Stimulated activated effector memory CD8-positive, alpha-beta T cell treated with anti-CD3 and anti-CD28 coated beads, Interleukin-12 subunit alpha, Interleukin-12 subunit beta, amount 100 ng/mL, for 72 hours (primary cell): ENCODE data around the gene GABRB1.

ENCODE experiments used
- ATAC-seq: fragments of 150-1000 bp; cut with Tn5 transposase; 2 replicates; pipeline ENCODE4 v1.10.0; 2021
- DNase-seq, 2 donors: peaks; one replicate each; pipeline ENCODE4 v3.0.0; 2021 to 2022; ENCODE audit warnings: low spot score in 2 of 2
- H3K27ac Mint-ChIP-seq: one replicate; pipeline ENCODE4 v1.8.0; 2022; ENCODE audit warnings: mild to moderate bottlenecking, mixed read lengths
- H3K36me3 Mint-ChIP-seq: one replicate; pipeline ENCODE4 v1.8.0; 2022; ENCODE audit warnings: mild to moderate bottlenecking, mixed read lengths
- H3K4me1 Mint-ChIP-seq: one replicate; pipeline ENCODE4 v1.8.0; 2022; ENCODE audit warnings: mixed read lengths
- H3K4me3 Mint-ChIP-seq: one replicate; pipeline ENCODE4 v1.8.0; 2022; ENCODE audit warnings: mild to moderate bottlenecking, mixed read lengths
- H3K9me3 Mint-ChIP-seq: one replicate; pipeline ENCODE4 v1.8.0; 2022; ENCODE audit warnings: mixed read lengths

GABRB1 gene

GRCh38 chr4:47031011-47031678 lies at the start of gene GABRB1:
GABRB1 (plus strand) TSS chr4:47031567.
- H3K4me3 Mint-ChIP-seq: peak within 1 kb of the TSS; percentile 57
- peak; percentile 7 to 54 for DNase-seq
- H3K27ac Mint-ChIP-seq: no peak within 1 kb of the TSS
- peak; percentile 23 for ATAC-seq
- H3K9me3 Mint-ChIP-seq: no peaks in the 10 kb centered on the region
- no peaks in the 10 kb centered on the region for H3K36me3 Mint-ChIP-seq
- H3K4me1 Mint-ChIP-seq: peaks cover 21% of the 10 kb centered on the region

DNA sequence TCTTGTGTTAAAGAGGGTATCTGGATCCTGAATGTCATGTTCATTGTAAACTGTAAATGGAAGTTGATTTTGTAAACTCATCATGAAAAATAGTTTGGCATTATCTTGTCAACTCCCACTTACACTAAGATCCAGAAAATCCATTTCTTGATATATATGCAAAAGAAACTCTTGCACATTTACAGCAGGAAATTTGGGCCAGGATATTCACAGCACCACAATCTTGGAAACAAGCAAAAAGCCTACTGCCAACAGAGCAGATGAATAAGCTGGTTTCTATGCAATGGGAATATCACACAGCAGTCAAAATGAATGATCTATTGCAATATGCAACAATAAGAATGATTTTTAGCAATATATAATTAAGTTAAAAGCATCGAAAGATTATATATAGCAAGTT lies 46.6 kb upstream of the GABRB1 start:
- H3K4me3 Mint-ChIP-seq: no peak overlapping the region
- no peak for ATAC-seq
- no peaks in the 10 kb centered on the region for H3K9me3 Mint-ChIP-seq
- no peak overlapping the region for H3K27ac Mint-ChIP-seq
- no peaks in the 10 kb centered on the region for H3K36me3 Mint-ChIP-seq
- no peaks in the 10 kb centered on the region for H3K4me1 Mint-ChIP-seq
- no peak for DNase-seq

GRCh38 chr4:46986922-46987638 lies 44.3 kb upstream of the GABRB1 start:
- Mint-ChIP-seq H3K4me3 (no peak overlapping the region), H3K36me3 (no peaks in the 10 kb centered on the region), H3K4me1 (peaks cover under 1% of the 10 kb centered on the region), H3K27ac (no peak overlapping the region), H3K9me3 (no peaks in the 10 kb centered on the region)
- no peak for DNase-seq
- no peak for ATAC-seq

DNA sequence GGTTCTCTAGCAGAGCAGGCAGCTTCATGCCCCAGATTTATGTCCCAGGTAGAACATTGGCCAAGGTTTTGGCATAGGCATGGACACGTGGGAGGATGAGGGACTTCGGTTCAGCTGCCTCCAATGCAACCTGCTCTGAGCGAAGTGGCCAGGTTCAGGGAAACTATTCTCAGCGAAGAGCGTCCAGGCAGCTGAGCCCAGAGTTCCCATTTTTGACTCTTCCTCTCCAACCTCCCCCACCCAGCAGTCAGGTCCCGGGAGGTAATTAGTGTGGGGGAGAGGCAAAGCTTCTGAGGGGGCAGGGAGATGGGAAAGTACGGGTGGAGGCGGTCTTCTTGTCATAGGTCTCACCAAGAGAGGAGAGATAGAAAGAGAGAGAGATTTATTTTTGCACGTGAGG lies 39.0 kb upstream of the GABRB1 start:
- Mint-ChIP-seq H3K27ac (no peak overlapping the region), H3K9me3 (no peaks in the 10 kb centered on the region), H3K4me1 (peaks cover 24% of the 10 kb centered on the region), H3K36me3 (peaks cover 5% of the 10 kb centered on the region), H3K4me3 (peak overlapping the region; percentile 46)
- DNase-seq (no peak), ATAC-seq (no peak)

DNA sequence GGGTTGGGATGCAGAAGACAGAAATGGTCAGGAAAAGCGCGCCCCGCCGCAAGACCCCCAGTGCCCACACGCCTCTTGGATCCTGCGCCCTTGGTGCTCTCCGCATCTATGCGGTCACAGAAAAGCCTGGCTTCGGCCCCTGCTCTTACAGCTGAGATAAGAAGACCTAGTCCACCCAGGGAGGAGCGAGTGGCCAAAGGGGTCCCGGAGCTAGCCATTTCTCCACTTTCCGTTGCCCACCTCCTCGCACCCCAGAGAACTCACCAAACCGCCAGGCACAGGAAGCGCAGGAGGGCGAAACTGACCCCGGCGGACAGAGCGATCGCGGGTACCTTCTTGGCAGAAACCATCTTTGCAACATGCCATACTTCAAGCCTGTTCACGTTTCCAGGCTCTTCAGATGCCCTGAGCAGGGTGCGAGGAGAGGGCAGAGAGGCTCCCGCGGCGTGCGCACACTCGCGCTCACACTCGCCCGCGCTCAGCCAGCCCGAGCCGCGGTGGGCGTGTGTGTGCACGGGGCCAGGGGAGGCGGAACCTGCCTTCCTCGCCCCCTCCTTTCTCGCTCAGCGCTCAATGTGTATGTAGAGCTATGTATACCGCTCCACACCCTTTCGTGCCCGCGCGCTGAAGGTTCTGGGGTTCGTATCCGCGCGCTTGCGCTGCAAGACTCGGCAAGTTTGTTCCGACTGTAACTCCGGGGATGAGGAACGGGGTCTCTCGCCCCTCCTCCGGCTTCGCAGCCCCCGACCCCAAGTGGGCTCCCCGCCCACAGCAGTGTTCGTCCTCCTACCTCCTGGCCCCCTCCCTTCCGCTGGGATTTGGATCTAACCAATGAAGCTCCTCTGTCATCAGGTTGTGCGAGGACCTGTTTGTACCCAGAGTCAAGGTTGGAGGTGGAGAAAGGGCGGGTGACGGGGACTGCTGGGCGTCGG lies 38.0 kb upstream of the GABRB1 start, which contains the start of gene GABRA4:
TSS of gene GABRA4 (minus strand) at position 507 of the 932 bp plus-strand sequence. CDS start at position 350, 157 bp downstream.
- ATAC-seq (peak; percentile 51), DNase-seq (peak in 1 of 2 donors; percentile 49)
- H3K4me1 Mint-ChIP-seq: peaks cover 24% of the 10 kb centered on the region
- no peak within 1 kb of the TSS for H3K27ac Mint-ChIP-seq
- H3K9me3 Mint-ChIP-seq: no peaks in the 10 kb centered on the region
- peak within 1 kb of the TSS; percentile 46 for H3K4me3 Mint-ChIP-seq
- peaks cover 5% of the 10 kb centered on the region for H3K36me3 Mint-ChIP-seq

DNA sequence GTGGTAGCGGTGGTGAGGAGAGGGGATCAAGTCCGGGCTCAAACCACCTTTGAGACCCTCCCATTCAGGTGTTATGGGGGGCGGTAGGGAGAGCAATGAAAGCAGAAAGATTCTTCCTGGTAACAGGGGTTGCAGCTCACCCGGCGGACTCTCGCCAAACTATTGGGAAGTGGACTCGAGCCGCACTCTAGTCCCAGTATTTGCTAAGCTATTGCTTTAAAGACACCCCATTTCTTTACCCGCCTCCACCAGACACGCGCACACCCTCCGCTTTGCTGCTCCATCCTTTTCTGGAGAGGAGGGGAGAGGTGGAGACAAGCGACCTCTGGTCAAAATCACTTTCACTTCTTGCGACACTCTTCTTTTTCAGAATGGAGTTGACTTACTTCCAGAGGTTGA lies 37.4 kb upstream of the GABRB1 start:
- ATAC-seq (no peak), DNase-seq (no peak)
- Mint-ChIP-seq H3K4me3 (peak overlapping the region; percentile 46), H3K27ac (no peak overlapping the region), H3K36me3 (peaks cover 5% of the 10 kb centered on the region), H3K9me3 (no peaks in the 10 kb centered on the region), H3K4me1 (peaks cover 24% of the 10 kb centered on the region)

DNA sequence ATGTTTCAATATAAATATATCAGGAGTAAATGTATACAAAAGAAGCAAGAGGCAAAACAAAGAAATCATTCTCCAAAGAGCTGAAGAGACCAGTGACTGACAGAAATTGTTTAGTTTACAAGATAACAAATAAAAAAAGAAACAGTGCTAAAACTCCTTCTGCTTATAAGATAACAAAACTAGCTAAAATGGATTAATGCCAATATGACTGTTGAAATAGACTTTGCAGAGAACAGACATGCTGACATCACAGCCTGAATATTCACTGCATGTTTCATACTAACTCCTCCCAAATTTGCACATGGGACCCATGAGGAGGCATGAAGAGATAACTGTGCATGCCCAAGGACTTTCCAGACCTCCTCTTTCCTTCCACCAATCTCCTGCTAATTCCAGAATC lies 31.8 kb upstream of the GABRB1 start:
- no peak for DNase-seq
- Mint-ChIP-seq H3K36me3 (no peaks in the 10 kb centered on the region), H3K27ac (no peak overlapping the region), H3K4me1 (peaks cover under 1% of the 10 kb centered on the region), H3K4me3 (no peak overlapping the region), H3K9me3 (no peaks in the 10 kb centered on the region)
- ATAC-seq: no peak

- Mint-ChIP-seq H3K9me3 (no peaks in the 10 kb centered on the region), H3K4me1 (no peaks in the 10 kb centered on the region), H3K27ac (no peak overlapping the region), H3K4me3 (no peak overlapping the region), H3K36me3 (no peaks in the 10 kb centered on the region)
- ATAC-seq (no peak), DNase-seq (no peak)
These were observed 31.0 kb upstream of the GABRB1 start for GRCh38 chr4:47000406-47000805.

DNA sequence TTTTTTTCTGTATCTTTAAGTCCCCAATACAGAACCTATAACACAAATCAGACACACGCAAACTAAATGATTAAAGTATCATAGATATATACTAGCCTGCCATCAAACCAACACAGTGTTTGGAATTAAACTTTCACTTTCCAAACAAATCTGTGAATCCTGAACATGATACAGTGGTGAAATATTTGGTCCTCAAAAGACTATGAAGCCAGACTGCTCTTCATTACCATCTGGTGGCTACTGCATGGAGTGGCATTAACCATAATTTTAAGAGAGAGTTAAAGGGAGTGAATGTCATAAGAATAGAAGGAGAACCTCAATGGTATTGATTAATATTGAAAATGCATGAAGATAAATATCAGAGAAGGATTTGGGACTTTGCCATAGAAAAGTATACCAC lies 28.8 kb upstream of the GABRB1 start:
- DNase-seq: no peak
- H3K36me3 Mint-ChIP-seq: no peaks in the 10 kb centered on the region
- H3K9me3 Mint-ChIP-seq: no peaks in the 10 kb centered on the region
- H3K4me1 Mint-ChIP-seq: no peaks in the 10 kb centered on the region
- H3K27ac Mint-ChIP-seq: no peak overlapping the region
- no peak for ATAC-seq
- H3K4me3 Mint-ChIP-seq: no peak overlapping the region

DNA sequence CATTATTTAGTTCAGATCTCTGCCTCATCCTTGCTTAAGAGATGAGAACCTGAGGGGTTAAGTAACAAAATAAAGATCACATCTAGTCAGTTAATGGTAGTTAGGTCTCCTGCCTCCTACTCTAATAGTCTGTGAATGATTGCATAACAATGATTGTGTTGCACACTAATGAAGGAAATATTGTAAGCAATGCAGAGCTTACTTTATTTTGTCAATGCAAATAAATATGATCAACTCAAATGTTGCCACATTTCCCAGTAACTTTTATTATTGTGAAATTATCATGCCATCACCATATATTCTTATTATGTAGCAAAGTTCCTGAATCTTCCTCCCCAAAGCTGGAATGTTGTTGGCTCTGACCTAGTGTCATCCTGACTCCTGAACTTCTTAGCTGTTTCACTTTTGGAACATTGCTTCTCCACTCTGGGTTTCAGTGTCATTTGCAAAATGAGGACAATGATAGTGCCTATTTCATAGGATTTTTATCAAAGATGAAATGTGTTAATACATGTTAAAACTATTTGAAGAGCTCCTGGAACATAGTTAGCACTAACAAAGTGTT lies 20.9 kb upstream of the GABRB1 start:
- H3K36me3 Mint-ChIP-seq: no peaks in the 10 kb centered on the region
- ATAC-seq (no peak), DNase-seq (no peak)
- H3K4me1 Mint-ChIP-seq: peaks cover 12% of the 10 kb centered on the region
- H3K27ac Mint-ChIP-seq: peak overlapping the region; percentile 39
- no peaks in the 10 kb centered on the region for H3K9me3 Mint-ChIP-seq
- H3K4me3 Mint-ChIP-seq: no peak overlapping the region

DNA sequence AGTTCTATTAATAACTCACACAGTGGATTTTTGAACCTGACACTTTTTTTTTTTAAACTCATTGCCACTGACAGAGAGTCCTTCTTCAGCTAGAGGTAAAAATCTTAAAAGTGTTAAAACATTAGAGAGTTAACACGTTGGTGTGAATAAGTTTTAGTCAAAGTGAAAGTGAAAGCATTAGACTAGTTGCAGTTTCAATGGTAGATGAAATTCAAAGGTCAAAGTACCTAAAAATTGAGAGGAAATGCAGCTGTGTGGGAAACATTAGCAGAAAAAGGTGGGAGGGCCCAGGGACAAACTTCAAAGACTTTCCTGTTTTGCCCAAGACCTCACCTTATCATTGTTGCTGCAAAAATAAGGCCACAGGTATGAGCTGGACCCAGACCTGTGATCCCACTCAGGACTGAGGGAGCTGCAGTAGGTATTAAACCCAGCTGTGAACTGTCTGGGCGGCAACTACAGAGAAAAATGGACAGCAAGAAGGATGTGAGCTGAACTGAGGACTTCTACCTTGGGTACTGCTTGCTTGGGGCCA lies 20.4 kb upstream of the GABRB1 start:
- H3K4me1 Mint-ChIP-seq: peaks cover 12% of the 10 kb centered on the region
- H3K36me3 Mint-ChIP-seq: no peaks in the 10 kb centered on the region
- no peak overlapping the region for H3K4me3 Mint-ChIP-seq
- no peaks in the 10 kb centered on the region for H3K9me3 Mint-ChIP-seq
- H3K27ac Mint-ChIP-seq: peak overlapping the region; percentile 39
- peak; percentile 75 for ATAC-seq
- DNase-seq: no peak

DNA sequence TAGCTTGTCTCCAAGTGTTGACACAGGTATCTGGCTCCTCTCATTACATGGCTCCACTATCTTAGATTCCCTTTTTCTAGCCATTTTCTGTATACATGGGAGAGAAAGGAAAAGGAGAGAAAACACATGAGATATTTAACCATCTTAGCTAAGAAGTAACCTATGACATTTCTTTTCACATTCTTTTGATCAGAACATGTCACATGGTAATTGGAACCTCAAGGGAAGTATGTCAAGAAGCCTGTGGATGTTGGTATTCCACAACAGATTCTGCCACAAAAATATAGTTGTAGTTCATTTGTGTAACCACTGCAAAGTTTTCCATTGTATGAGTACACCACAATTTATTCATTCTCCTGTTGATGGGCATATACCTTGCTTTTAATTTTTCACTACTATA lies 18.7 kb upstream of the GABRB1 start:
- H3K4me3 Mint-ChIP-seq: no peak overlapping the region
- DNase-seq (no peak), ATAC-seq (no peak)
- no peaks in the 10 kb centered on the region for H3K9me3 Mint-ChIP-seq
- H3K4me1 Mint-ChIP-seq: peaks cover 12% of the 10 kb centered on the region
- H3K36me3 Mint-ChIP-seq: no peaks in the 10 kb centered on the region
- H3K27ac Mint-ChIP-seq: no peak overlapping the region

DNA sequence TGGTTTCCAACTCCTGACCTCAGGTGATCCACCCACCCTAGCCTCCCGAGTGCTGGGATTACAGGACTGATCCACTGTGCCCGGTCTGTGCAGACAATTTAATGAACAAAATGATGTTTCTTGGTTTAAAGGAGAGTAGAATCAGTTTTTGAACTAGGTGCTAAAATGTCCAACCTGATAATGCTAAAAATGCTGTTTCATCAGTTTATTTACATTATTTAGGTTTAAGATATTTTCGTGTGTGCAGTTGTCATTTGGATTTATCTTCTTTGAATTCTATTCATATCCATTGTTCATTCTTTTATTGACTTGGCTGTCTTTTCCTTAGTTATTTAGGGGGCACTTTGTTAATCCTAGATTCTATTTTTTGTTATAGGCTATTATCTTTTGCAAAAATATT lies 18.0 kb upstream of the GABRB1 start:
- Mint-ChIP-seq H3K27ac (no peak overlapping the region), H3K9me3 (no peaks in the 10 kb centered on the region), H3K36me3 (no peaks in the 10 kb centered on the region), H3K4me3 (no peak overlapping the region), H3K4me1 (peaks cover 12% of the 10 kb centered on the region)
- DNase-seq (no peak), ATAC-seq (no peak)

- H3K9me3 Mint-ChIP-seq: peaks cover 5% of the 10 kb centered on the region
- H3K4me3 Mint-ChIP-seq: no peak overlapping the region
- no peak for ATAC-seq
- H3K4me1 Mint-ChIP-seq: no peaks in the 10 kb centered on the region
- no peak for DNase-seq
- H3K36me3 Mint-ChIP-seq: no peaks in the 10 kb centered on the region
- H3K27ac Mint-ChIP-seq: no peak overlapping the region
These were observed 14.3 kb upstream of the GABRB1 start for GRCh38 chr4:47017081-47017480.

DNA sequence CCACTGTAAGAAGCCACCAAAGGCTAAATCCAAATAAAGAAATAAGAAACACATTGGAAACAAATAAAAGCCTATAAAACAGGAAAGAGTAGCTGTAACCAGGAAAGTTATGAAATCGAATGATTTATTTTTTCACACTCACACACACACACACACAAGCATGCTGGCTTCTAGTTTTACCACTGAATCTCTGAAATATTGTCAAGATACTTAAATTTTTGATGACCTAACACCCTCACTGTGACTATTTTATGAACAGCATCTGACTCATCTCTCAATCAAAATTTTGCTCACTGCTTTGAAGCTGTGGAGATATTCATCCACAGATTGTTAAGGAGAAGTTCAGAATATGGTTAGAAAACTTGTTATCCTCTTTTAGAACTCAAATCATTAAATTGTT lies 13.9 kb upstream of the GABRB1 start:
- no peak overlapping the region for H3K4me3 Mint-ChIP-seq
- ATAC-seq (no peak), DNase-seq (no peak)
- peaks cover 5% of the 10 kb centered on the region for H3K9me3 Mint-ChIP-seq
- H3K36me3 Mint-ChIP-seq: no peaks in the 10 kb centered on the region
- H3K27ac Mint-ChIP-seq: no peak overlapping the region
- no peaks in the 10 kb centered on the region for H3K4me1 Mint-ChIP-seq
